Measurements from ENCODE around the gene ZMAT2.
"Not testable (repeated sequence)": the region's sequence is repeated elsewhere in the genome, so short reads cannot be mapped to it uniquely, and the experiment has no call there.

ZMAT2 gene

DNA sequence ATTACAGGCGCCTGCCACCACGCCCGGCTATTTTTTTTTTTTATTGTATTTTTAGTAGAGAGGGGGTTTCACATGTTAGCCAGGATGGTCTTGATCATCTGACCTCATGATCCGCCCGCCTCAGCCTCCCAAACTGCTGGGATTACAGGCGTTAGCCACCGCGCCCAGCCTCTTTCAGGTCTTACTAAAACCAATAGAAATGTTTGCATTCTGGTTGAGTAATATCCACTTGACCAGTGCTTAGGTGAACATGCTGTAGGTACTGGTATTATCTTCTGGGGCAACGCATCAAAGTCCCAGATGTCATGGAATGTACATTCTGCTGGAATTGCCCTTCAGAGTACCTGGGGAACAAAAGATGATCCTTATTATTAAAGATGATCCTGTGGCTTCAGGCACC is 8.5 kb downstream of the ZMAT2 start:
- DNase-seq (ENCODE audit: low spot score): not testable (repeated sequence)

DNA sequence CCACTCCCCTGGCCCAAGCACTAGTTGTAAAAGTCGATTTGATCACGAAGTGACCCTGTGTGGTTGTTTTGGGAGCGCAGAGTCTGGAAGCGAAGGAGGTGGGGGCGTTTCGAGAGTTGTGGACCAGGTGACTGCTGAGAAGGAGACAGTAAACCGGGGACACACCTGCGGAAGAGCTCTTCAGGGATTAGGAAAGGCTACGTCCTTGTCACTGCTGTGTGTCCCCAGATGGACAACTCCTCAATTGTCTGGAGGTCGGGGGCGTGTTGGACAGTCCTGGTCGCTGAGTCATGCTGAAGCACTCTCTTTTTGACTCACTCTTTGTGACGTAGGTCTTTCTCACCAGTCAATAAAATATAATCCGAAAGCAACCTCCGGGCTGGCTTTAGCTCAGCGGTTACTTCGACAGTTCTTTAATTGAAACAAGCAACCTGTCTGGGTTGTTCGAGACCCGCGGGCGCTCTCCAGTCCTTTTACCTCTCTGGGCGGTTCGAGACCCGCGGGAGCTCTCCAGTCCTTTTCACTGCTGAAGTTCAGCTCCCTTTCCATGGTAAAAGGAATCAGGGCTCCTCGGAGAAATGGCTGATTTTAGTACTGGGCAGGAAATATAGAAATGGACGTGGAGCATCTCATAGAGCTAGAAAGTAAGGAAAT is 10.8 kb downstream of the ZMAT2 start:
- peak; percentile 100 for DNase-seq (ENCODE audit: low spot score)

DNA sequence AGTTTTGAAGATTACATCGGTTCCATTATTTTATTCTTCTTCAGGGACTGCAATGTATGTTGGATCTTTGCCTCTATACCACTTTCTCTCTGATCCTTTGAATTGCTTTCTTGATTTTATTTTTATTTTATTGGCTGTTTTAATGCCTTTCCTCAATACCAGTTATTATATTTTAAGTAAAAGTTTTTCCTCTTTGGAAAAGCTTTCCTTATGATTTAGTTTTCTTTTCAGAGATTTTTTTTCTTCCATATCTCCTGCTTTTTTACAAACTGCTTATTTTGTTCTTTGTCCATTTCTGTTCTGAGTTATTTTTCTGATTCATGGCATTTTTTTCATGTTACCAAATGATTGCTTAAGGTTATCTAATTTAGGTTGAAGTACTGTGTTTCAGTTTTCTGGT is 11.5 kb downstream of the ZMAT2 start:
- DNase-seq (ENCODE audit: low spot score): no peak

DNA sequence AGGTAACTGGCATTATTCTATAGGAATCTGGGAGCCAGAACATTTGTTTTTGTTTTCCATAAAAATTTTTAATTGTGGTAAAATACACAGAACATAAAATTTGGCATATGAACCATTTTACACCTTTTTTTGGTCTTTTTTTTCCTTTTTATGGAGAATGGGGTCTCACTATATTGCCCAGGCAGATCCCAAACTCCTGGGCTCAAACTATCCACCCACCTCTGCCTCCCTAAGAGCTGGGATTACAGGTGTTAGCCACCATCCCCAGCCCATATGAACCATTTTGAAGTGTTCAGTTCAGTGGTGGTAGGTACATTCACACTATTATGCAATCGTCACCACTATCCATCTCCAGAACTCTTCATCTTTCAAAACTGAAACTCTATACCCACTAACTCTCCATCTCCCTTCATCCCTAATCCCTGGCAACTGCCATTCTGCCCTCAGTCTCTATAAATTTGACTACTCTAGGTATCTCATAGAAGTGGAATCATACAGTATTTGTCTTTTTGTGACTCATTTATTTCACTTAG is 13.4 kb downstream of the ZMAT2 start:
- no peak for DNase-seq (ENCODE audit: low spot score)

DNA sequence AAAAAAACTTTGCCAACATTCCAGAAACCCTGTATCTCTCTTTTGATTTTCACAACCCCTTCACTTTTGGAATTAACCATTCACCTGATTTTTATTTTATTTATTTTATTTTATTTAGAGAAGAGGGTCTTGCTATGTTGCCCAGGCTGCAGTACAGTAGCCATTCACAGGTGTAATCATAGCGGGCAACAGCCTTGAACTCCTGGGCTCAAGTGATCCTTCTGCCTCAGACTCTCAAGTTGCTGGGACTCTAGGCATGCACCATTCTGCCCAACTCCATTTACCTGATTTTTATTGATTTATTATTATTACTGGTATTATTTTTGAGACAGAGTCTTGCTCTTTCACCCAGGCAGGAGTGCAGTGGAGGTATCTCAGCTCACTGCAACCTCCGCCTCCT is 16.0 kb downstream of the ZMAT2 start:
- not testable (repeated sequence) for DNase-seq (ENCODE audit: low spot score)

DNA sequence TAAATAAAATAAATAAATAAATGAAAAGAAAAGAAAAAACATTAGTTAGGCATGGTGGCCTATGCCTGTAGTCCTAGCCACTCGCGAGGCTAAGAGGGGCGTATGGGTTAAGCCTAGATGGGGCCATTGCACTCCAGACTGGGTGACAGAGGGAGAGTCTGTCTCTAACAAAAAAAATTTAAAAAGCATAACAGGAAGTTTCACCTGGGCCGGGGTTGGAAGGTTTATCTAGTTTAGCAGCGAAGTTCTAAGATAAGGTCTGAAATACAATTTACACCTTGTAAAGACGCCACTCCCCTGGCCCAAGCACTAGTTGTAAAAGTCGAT is 18.0 kb downstream of the ZMAT2 start:
- no peak for DNase-seq (ENCODE audit: low spot score)

DNA sequence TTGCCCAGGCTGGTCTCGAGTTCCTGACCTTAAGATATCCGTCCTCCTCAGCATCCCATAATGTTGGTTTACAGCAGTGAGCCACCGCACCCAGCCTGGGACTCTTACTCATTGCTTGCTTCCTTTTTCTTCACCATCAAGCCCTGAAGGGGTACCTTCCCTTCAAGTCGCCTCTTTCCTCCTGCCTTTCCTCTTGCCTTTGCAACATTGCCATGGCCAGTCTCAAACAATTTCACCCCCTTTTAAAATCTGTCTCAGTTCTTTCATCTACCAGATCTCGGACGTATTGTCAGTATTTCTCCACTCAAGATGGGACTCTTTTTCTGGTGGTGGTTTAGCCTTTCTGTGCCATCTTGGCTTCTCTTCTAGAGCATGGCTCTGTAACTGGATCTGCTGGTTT is 20.5 kb downstream of the ZMAT2 start:
- not testable (repeated sequence) for DNase-seq (ENCODE audit: low spot score)

DNA sequence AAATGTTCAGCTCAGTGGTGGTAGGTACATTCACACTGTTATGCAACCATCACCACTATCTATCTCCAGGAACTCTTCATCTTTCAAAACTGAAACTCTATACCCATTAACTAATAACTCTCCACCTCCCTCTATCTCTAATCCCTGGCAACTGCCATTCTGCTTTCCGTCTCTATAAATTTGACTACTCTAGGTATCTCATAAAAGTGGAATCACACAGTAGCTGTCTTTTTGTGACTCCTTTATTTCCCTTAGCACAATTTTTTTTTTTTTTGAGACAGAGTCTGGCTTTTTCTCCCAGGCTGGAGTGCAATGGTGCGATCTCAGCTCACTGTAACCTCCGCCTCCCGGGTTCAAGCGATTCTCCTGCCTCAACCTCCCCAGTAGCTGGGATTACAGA is 21.1 kb downstream of the ZMAT2 start:
- DNase-seq (ENCODE audit: low spot score): not testable (repeated sequence)

DNA sequence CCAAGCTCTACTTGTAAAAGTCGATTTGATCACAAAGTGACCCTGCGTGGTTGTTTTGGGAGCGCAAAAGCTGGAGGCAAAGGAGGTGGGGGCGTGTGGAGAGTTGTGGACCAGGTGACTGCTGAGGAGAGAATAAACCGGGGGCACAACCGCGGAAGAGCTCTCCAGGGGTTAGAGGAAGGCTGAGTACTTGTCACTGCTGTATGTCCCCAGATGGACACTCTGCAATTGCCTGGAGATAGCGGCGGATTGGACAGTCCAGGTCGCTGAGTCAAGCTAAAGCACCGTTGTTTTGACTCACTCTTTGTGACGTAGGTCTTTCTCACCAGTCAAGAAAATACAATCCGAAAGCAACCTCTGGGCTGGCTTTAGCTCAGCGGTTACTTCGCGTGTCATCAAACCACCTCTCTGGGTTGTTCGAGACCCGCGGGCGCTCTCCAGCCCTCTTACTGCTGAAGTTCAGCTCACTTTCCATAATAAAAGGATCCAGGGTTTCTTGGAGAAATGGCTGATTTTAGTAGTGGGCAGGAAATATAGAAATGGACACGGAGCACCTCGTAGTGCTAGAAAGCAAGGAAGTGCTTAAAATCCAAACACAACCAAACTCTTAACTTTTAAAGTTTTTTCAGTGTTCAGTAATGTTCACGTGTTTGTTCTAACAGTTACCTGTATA is 25.7 kb downstream of the ZMAT2 start:
- DNase-seq (ENCODE audit: low spot score): peak; percentile 96

DNA sequence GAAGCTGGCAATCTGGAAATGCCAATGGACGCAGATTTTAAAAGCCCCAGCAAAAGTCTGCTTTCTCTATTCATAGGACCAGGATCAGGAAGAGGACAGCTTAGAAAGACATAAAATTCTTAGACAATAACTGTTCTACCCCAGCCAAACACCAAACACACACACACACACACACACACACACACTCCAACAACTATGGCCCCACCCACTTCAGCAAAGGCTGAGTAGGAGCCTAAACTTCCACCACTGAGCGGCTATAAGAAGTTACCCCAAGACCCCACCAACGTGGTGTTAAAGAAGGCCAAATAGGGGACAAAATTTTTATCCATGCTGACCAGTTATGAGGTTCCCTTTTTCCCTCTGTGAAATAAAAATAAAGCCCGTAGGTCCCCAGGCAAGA is 32.9 kb downstream of the ZMAT2 start:
- no peak for DNase-seq (ENCODE audit: low spot score)

DNA sequence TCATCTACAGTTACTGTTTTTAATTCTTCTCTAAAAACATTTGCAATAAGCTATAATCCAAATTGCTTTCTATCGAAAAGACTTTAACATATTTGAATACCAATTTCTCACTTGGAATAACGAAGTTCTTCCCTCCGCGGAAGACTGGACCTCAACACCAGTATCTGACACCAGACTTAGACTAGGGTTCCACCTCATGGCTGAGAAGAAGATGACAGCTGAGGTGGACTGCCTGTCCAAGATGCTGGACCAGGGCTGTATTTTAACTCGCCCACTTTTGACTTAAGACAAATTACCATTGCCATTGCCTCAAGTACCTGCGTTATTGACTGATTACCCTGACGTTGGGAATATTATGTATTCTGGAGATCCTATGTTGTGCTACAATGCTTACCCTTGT is 34.1 kb downstream of the ZMAT2 start:
- no peak for DNase-seq (ENCODE audit: low spot score)

DNA sequence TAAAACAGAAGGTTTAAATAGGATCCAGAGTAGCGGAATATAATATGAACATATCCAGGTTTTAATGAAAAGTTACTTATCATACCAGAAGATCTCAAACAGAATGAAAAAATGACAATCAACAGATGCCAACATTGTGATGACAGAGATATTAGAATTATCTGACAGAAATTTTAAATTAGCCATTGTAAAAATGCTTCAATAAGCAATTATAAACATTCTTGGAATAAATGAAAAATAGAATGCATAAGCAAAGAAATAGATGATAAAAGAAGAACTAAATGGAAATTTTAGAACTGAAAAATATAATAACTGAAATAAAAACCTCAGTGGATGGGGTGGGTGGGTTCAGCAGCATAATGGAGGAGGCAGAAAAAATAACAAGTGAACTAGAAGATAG is 37.2 kb downstream of the ZMAT2 start:
- no peak for DNase-seq (ENCODE audit: low spot score)

DNA sequence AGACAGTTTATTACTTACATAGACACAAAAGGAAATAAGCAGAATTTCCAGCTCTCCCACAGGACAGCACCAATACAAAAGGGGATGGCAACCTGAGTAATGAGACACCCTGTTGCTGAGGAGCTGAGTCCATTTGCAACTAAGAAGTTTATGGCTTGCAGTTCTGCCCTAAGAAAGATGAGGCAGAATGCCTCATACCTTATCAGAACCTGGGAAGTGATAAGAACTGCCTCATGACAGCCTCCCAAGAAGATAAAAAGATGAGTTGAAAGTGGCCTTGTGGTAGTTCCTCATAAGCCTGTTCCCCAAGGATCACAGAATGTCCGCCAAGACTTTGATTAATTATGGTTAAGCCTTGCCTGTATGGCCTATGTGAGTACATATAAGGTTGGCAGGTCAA is 41.7 kb downstream of the ZMAT2 start:
- no peak for DNase-seq (ENCODE audit: low spot score)

DNA sequence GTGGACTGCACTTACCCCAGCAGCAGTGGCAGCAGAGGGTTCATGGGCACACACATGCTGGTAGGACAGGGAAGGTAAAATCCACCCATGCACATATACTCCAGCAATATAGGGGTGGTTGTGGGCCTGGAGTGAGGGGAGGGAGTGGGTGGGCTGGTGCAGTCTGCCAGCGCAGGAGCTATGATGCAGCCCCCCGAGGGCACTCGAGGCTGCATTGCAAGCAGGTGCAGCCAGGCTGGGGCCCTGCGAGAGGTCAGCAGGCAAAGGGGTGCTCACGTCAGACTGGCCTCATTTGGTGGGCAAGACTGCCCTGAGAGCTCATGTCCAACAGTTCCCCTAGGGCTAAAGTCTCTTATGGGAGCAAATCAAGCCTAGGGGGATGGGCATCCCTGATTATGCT is 53.3 kb downstream of the ZMAT2 start:
- no peak for DNase-seq (ENCODE audit: low spot score)
